HUES64 (cell line): ENCODE data around the gene CASK.

ENCODE experiments used
- H3K27ac ChIP-seq: 2 replicates; pipeline ENCODE4 v1.7.0; 2013; ENCODE audit warnings: low read depth, low read length, inconsistent platforms
- H3K27me3 ChIP-seq: 2 replicates; pipeline ENCODE4 v1.6.1; 2013; ENCODE audit warnings: mild to moderate bottlenecking, low read length; ENCODE audit not compliant: insufficient read depth
- H3K36me3 ChIP-seq: 2 replicates; pipeline ENCODE4 v1.6.1; 2013; ENCODE audit warnings: mild to moderate bottlenecking, low read length; ENCODE audit not compliant: insufficient read depth
- H3K4me1 ChIP-seq: 2 replicates; pipeline ENCODE4 v1.6.1; 2013; ENCODE audit warnings: mild to moderate bottlenecking, low read length, moderate library complexity; ENCODE audit not compliant: insufficient read depth
- H3K4me3 ChIP-seq: 2 replicates; pipeline ENCODE4 v1.5.1; 2013; ENCODE audit warnings: mild to moderate bottlenecking, low read length, moderate library complexity
- H3K9ac ChIP-seq: 2 replicates; pipeline ENCODE4 v1.6.1; 2013; ENCODE audit warnings: mild to moderate bottlenecking, low read depth, low read length
- H3K9me3 ChIP-seq: 2 replicates; pipeline ENCODE4 v1.6.1; 2013; ENCODE audit warnings: low read depth, low read length; ENCODE audit not compliant: insufficient read depth
- WGBS: fragments of 150-250, 120-280 bp; methylation state at CpG from one replicate; pipeline ENCODE4 v1.1.7; 2013; ENCODE audit warnings: missing lambda C conversion rate; 5-methylcytosine and 5-hydroxymethylcytosine counted together

The CASK gene

DNA sequence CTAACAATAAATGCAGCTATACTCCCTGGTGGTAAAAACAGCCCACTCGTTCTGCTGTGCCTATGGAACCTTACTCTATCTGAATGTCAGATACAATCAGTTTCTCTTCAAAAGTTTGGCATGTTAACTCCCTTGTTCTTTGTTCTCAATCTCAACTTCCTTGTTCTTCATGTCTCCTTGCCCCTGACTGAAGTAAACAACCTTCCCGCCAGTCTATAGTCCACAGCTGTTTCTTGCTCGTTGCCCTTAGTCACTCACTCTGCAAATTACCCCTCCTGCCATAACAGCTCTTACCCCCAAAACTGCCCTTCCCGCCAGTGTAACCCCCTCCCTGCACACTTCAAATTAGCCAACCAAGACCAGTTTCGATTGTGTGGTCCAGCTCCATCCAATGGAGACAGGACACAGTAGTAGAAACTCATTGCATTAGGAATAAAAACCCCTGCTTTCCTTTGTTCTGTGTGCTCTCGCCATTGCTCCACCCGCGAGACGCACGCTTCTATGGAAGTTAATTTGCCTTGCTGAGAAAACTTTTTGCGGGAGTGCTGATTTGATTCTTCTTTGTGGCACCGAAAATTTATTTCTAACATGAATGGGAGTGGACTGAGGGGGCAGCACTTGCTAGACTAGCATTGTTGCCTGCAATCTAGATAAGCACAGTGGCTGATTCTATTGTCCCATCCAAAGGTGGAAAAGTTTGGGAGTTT is 206.4 kb downstream of the CASK start:
- Histone ChIP-seq H3K4me1 (peaks cover 5% of the 10 kb centered on the region; the same call in 1 of the 2 replicates), H3K27me3 (no peaks in the 10 kb centered on the region), H3K9ac (no peak overlapping the region), H3K9me3 (peaks cover 13% of the 10 kb centered on the region), H3K4me3 (no peak overlapping the region), H3K27ac (no peak overlapping the region), H3K36me3 (no peaks in the 10 kb centered on the region; the same call in 1 of the 2 replicates)
- WGBS, result 96% methylated on average over 12 of the region's 12 CpGs

- Histone ChIP-seq H3K27me3 (no peaks in the 10 kb centered on the region), H3K36me3 (no peaks in the 10 kb centered on the region; the same call in 1 of the 2 replicates), H3K9me3 (peaks cover 13% of the 10 kb centered on the region), H3K4me1 (peaks cover 6% of the 10 kb centered on the region; the same call in 1 of the 2 replicates), H3K9ac (no peak overlapping the region), H3K4me3 (no peak overlapping the region), H3K27ac (no peak overlapping the region)
- WGBS, result 99% methylated on average over 3 of the region's 5 CpGs
Observed at GRCh38 chrX:41716222-41716621, 207.1 kb downstream of the CASK start.

DNA sequence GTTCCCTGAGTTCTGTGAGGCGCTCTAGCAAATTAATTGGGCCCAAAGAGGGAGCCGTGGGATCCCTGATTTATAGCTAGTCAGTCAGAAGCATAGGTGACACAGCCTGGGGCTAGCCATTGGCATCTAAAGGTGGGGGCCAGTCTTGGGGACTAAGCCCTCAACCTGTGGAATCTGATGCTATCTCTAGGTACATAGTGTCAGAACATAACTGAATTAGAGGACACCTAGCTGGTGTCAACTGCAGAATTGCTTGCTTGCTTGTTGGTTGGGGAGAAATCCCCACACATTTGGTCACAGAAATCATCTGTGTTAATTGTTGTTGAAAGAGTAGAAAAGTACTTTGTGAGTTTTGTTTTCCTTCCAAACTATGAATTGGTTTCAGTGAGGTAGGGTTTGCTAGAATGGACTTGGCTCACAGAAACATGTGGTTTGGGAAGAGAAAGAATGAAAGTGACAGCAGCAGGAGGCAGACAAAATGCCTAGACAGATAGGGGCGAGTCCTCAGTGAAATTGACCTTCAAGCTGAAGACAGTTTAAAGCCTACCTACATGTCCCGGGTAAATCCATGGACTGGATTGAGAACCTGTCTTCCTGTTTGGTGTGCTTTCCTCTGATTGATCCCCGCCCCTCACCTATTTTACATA is 212.2 kb downstream of the CASK start:
- no peaks in the 10 kb centered on the region for H3K36me3 ChIP-seq
- 88% methylated on average over 5 of the region's 5 CpGs for WGBS

GRCh38 chrX:41708486-41708885 is 214.9 kb downstream of the CASK start:
- H3K4me3 ChIP-seq, result no peak overlapping the region
- no peaks in the 10 kb centered on the region for H3K36me3 ChIP-seq
- no peaks in the 10 kb centered on the region for H3K27me3 ChIP-seq
- no CpG with 5 or more reads among the region's 3 CpGs for WGBS
- H3K4me1 ChIP-seq, result peaks cover 11% of the 10 kb centered on the region
- no peak overlapping the region for H3K9ac ChIP-seq
- no peaks in the 10 kb centered on the region for H3K9me3 ChIP-seq
- no peak overlapping the region for H3K27ac ChIP-seq

More for the DNA sequence above, 212.2 kb downstream of the CASK start:
- no peak overlapping the region for H3K9ac ChIP-seq
- H3K27ac ChIP-seq, result no peak overlapping the region
- H3K9me3 ChIP-seq, result no peaks in the 10 kb centered on the region
- H3K4me1 ChIP-seq, result peaks cover 11% of the 10 kb centered on the region
- H3K4me3 ChIP-seq, result no peak overlapping the region
- no peaks in the 10 kb centered on the region for H3K27me3 ChIP-seq

DNA sequence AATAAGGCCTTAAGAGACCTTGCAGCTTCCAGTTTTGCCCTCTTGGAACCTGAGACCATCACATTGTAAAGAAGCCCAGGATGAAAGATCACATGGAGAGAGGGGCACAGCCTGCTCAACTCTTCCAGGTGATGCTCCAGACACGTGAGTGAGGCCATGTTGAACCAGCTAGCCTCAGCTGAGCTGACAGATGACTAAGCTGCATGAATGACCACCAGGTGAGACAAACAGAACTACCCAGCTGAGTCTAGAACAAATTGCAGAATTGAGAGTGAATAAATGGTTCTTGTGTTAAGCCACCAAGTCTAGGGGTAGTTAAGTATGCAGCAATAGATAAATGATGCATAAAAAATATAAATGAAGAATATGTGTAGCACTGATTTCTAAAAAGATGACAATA is 216.1 kb downstream of the CASK start:
- H3K27me3 ChIP-seq, result no peaks in the 10 kb centered on the region
- WGBS, result 81% methylated on average over 1 of the region's 1 CpG
- no peak overlapping the region for H3K4me3 ChIP-seq

GRCh38 chrX:41705680-41706374 is 217.5 kb downstream of the CASK start:
- WGBS, result 92% methylated on average over 3 of the region's 3 CpGs
- Histone ChIP-seq H3K9me3 (no peaks in the 10 kb centered on the region), H3K36me3 (no peaks in the 10 kb centered on the region), H3K4me1 (peaks cover 12% of the 10 kb centered on the region), H3K27me3 (no peaks in the 10 kb centered on the region), H3K9ac (no peak overlapping the region), H3K4me3 (no peak overlapping the region), H3K27ac (no peak overlapping the region)

More for the DNA sequence above, 216.1 kb downstream of the CASK start:
- Histone ChIP-seq H3K9ac (no peak overlapping the region), H3K27ac (no peak overlapping the region), H3K4me1 (peaks cover 11% of the 10 kb centered on the region), H3K36me3 (no peaks in the 10 kb centered on the region), H3K9me3 (no peaks in the 10 kb centered on the region)

DNA sequence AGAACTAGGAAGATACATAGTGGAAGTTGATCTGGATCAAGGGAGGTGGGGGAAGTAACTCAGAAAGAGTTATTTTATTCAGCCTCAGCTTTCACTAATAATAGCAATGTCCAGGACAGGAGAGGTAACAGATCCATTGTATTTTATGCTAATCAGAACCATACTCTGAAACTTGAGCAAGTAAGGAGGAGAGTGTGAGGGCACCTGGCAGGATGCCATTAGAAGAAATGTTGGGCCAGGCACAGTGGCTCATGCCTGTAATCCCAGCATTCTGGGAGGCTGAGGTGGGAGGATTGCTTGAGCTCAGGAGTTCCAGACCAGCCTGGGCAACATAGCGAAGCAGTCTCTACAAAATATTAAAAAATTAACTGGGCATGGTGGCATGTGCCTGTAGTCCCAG is 218.3 kb downstream of the CASK start:
- Histone ChIP-seq H3K27ac (no peak overlapping the region), H3K9ac (no peak overlapping the region), H3K9me3 (no peaks in the 10 kb centered on the region), H3K27me3 (no peaks in the 10 kb centered on the region), H3K36me3 (no peaks in the 10 kb centered on the region), H3K4me3 (no peak overlapping the region), H3K4me1 (peaks cover 6% of the 10 kb centered on the region; the same call in 1 of the 2 replicates)
- WGBS, result 80% methylated on average over 1 of the region's 1 CpG

- Histone ChIP-seq H3K27ac (no peak overlapping the region), H3K4me3 (no peak overlapping the region), H3K27me3 (no peaks in the 10 kb centered on the region), H3K9ac (no peak overlapping the region), H3K4me1 (peaks cover 6% of the 10 kb centered on the region; the same call in 1 of the 2 replicates), H3K36me3 (no peaks in the 10 kb centered on the region), H3K9me3 (no peaks in the 10 kb centered on the region)
Observed at GRCh38 chrX:41703574-41704029, 219.8 kb downstream of the CASK start.

DNA sequence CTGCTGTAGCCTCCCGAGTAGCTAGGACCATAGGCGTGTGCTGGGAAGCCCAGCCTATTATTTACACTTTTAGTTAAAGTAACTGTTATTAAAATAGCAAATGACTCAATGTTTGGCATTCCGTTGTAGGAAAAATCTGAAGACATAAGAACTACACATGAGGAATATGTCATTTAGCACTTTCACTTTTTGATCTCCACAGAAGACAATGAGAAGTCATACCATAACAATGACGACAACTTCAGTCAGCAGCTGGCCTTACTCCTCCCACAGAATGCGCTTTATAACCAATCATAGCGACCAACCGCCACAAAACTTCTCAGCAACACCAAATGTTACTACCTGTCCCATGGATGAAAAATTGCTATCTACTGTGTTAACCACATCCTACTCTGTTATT is 227.9 kb downstream of the CASK start:
- Histone ChIP-seq H3K4me1 (no peaks in the 10 kb centered on the region), H3K4me3 (no peak overlapping the region), H3K9ac (no peak overlapping the region), H3K27me3 (no peaks in the 10 kb centered on the region), H3K36me3 (no peaks in the 10 kb centered on the region), H3K27ac (no peak overlapping the region), H3K9me3 (no peaks in the 10 kb centered on the region)
- WGBS, result 91% methylated on average over 6 of the region's 7 CpGs

DNA sequence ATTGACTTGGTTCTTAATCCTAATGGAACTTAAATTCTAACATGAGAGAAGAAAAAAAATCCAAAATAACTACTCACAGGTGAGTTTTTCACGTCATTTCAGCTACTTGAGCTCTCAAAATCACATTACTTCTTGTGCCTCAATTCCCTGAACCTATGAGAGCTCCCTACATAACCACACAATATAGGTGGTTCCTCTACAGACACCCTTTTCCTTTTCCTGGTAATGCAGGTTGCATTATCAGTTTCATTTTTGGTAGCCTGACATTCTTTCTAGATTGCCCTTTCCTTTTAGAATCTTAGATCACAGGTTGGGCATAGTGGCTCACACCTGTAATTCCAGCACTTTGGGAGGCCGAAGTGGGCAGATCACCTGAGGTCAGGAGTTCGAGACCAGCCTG is 230.3 kb downstream of the CASK start:
- Histone ChIP-seq H3K4me1 (no peaks in the 10 kb centered on the region), H3K9ac (no peak overlapping the region), H3K27ac (no peak overlapping the region), H3K9me3 (no peaks in the 10 kb centered on the region), H3K27me3 (no peaks in the 10 kb centered on the region), H3K4me3 (no peak overlapping the region), H3K36me3 (no peaks in the 10 kb centered on the region)
- WGBS, result 96% methylated on average over 1 of the region's 3 CpGs

DNA sequence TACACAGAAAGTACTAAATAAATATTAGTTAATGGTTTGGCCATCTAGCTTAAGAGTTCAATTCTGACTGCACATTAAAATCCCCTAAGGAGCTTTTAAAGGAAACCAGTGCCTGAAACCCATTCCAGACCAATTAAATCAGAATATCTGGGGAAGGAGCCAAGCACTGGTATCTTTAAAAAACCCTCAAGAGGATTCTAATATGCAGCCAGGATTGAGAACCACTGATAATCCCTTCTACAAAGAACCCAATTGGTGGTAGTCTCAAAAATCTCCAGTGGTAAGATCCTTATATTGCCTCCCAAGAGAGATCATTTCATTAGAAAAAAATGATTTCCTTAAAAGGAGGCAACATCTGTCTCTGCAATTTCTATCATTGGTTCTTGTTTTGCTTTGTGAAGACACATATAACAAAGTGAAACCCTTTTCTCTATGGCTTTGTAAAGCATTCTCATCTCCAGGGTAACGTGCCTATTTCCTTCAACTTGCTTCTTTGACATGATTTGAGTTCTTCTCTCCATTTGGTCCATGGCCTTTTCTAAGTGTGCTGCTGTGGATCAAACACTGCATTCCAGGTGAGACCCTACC is 231.1 kb downstream of the CASK start:
- H3K4me1 ChIP-seq, result no peaks in the 10 kb centered on the region
- no peaks in the 10 kb centered on the region for H3K9me3 ChIP-seq
- H3K9ac ChIP-seq, result no peak overlapping the region
- H3K27me3 ChIP-seq, result no peaks in the 10 kb centered on the region
- no peak overlapping the region for H3K4me3 ChIP-seq
- 96% methylated on average over 1 of the region's 1 CpG for WGBS
- H3K27ac ChIP-seq, result no peak overlapping the region
- H3K36me3 ChIP-seq, result no peaks in the 10 kb centered on the region
